Measurements from ENCODE around the gene NARS2.

NARS2 gene

DNA sequence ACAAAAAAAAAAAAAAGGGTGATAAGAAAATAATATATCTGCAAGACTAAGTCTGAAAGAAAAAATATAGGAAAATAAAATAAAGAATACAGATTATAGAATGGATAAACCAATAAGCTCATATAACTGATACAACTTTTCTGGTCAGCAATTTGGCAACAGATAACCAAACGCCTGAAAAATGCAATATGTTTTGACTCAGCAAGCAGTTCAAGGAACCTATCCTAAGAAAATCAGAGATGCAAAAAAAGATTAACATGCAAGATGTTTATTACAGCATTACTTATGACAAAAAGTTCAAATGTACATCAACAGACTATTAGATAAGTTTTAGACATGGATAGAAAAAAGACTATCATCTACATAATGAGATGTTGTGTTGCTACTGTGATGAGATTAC is 129.9 kb downstream of the NARS2 start:
- no peak for DNase-seq (ENCODE audit: low read depth, low spot score)

GRCh38 chr11:78441956-78442355 is 132.7 kb downstream of the NARS2 start:
- no peak for DNase-seq (ENCODE audit: low read depth, low spot score)

DNA sequence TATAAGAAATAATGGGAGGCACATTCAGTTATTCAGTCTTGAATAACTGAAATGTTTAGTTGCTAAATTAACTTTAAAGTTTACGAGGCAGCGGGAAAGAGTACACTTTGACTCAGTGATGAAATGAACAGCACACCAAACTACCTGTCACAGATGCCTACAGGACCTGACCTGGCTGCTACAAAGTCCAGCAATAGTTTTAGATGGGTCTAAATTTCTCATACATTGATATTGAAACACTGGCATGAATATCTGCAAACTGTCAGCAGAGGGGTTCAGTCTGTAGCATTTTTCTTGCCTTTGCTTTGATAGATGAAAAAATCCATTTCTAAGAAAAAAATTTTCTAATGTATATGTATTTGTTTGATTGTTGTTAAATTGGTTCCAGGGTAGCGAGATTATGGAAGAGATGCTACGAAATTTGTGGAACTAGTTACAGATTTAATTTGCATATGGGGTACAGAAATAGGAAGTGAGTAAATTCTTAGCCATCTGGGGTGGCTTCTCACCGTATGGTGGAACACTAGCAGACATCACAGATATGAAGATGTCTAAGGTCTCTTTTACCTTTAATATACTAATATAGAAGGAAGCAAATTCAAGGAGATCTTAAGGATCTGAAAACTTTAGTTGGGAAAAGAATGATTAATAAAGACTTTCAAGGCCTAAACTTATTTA is 136.2 kb downstream of the NARS2 start:
- DNase-seq (ENCODE audit: low read depth, low spot score), result no peak

DNA sequence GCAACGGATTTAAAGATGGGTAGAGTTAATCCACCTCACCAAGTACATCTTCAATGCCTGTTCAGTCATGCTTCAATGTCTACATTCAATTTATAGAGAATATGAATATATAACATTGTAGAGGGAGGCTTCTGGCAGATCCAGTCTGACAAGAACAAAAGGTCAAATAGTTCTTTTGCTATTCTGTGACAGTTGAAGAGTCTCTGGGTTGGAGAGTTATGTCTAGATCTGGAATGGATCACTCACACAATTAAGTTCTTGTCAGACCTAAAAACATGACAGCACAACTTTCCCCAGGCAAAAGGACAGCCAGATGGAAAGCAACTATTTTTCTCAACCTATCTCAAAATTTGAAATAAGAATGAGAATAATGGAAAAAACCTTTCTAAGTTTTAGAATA is 141.7 kb downstream of the NARS2 start:
- no peak for DNase-seq (ENCODE audit: low read depth, low spot score)

DNA sequence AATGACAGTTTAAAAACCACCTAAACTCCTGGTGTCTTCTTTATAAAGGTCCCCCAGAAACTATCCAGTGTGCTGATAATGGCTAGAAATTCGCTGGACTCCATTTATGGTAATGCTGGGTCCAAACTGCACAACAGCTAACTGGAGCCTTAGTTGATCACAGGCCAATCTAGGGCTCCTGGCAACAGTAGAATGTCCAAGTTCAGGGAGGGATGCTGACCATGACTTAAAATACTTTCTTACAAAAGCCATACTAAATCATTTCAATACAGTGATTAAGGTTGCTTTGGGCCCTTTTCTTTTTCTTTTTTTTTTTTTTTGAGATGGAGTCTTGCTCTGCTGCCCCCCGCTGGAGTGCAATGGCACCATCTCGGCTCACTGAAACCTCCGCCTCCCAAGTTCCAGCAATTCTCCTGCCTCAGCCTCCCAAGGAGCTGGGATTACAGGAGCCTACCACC is 142.6 kb downstream of the NARS2 start:
- no peak for DNase-seq (ENCODE audit: low read depth, low spot score)

GRCh38 chr11:78429660-78430059 is 145.0 kb downstream of the NARS2 start:
- DNase-seq (ENCODE audit: low read depth, low spot score), result no peak

GRCh38 chr11:78429209-78429608 is 145.5 kb downstream of the NARS2 start:
- no peak for DNase-seq (ENCODE audit: low read depth, low spot score)

DNA sequence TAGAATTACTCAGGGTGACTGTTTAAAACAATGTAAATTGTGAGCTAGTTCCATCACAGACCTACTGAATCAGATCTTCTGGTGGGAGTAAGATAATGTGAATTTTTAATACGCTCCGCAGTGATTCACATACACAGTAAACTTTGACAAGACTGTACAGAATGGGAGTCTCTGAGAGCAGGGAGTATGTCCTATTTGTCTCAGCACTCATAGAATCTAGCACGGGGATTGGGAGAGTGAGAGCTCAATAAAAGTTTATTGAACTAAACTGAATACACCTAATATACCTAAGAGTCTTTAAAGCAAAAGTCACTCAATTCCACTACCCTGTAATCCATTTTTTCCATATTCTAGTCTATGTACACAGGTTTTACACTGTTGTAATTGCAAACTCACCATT is 145.9 kb downstream of the NARS2 start:
- no peak for DNase-seq (ENCODE audit: low read depth, low spot score)

GRCh38 chr11:78428266-78428636 is 146.4 kb downstream of the NARS2 start:
- DNase-seq (ENCODE audit: low read depth, low spot score), result no peak

GRCh38 chr11:78427615-78428265 is 146.9 kb downstream of the NARS2 start:
- no peak for DNase-seq (ENCODE audit: low read depth, low spot score)

DNA sequence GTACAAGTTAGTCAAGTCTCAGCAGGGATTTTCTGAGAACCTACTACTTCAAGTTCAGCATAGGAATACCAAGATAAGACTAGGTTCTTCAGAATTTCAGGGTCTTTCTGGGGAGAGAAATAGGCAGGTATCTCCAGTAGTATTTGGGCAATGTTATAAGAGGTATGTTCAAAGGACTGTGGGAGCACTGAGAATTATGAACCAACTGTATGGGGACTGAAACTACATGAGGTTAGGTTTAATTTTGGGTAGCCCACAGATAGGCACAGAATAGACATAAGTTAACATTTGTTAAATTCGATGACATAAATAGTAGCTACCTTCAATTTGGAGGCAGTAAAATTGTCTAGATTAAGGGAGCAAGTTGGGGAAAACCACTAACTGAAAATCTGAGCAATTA is 147.8 kb downstream of the NARS2 start:
- DNase-seq (ENCODE audit: low read depth, low spot score), result no peak

GRCh38 chr11:78425399-78426070 is 149.1 kb downstream of the NARS2 start:
- DNase-seq (ENCODE audit: low read depth, low spot score), result no peak

GRCh38 chr11:78424334-78425270 is 150.1 kb downstream of the NARS2 start:
- DNase-seq (ENCODE audit: low read depth, low spot score), result no peak

GRCh38 chr11:78423241-78423640 is 151.4 kb downstream of the NARS2 start:
- DNase-seq (ENCODE audit: low read depth, low spot score), result no peak

GRCh38 chr11:78420796-78421209 is 153.9 kb downstream of the NARS2 start:
- DNase-seq (ENCODE audit: low read depth, low spot score), result no peak

GRCh38 chr11:78420255-78420764 is 154.4 kb downstream of the NARS2 start:
- peak; percentile 75 for DNase-seq (ENCODE audit: low read depth, low spot score)

GRCh38 chr11:78419327-78419726 is 155.3 kb downstream of the NARS2 start:
- no peak for DNase-seq (ENCODE audit: low read depth, low spot score)

GRCh38 chr11:78418584-78419211 is 156.0 kb downstream of the NARS2 start:
- DNase-seq (ENCODE audit: low read depth, low spot score), result no peak

DNA sequence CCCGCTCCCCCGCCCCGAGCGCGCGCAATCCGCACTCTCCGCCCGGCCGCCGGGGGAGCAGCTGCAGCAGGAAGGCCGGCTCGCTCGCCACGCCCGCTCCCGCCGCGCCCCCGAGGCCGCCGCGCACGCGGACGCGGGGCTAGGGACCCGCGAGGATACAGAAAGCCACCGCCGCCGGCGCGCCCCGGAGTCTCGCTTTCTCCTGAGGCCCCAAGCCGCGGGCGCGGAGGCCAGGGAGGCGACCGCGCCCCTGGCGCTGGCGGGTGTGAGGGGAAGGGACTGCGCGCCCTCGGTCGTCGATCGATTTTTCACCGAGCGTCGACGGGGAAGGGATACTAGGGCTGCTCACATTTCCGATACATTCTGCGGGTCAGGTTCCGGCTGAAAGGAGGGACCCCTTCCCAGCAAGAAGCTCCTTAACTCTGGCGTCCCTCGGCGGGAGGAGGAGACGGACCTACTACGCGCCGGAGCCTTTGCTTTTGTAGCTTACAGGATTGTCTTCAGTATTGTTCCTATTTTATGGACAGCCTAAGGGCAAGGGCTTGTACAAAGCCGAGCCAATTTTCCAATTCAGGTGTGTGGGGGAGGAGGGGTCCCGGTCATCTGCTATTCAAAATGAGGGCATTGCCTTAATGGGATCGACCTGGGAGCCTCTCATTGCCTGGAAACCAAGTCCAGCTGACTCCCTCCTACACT is 156.6 kb downstream of the NARS2 start:
- no peak for DNase-seq (ENCODE audit: low read depth, low spot score)

- DNase-seq (ENCODE audit: low read depth, low spot score), result no peak
Observed at GRCh38 chr11:78417175-78417887, 157.3 kb downstream of the NARS2 start, which contains the start of gene GAB2. GAB2 (minus strand) TSS chr11:78417820; CDS start chr11:78417720, 100 bp downstream.
